GM12874 (cell line): ENCODE measurements around the gene RAPGEF4.

Experiments used
- CTCF ChIP-seq: IDR thresholded peaks from 2 replicates; pipeline ENCODE4 v1.5.1; 2011; ENCODE audit warnings: low read depth, mild to moderate bottlenecking, control low read depth, low read length, moderate library complexity; ENCODE audit not compliant: insufficient read depth

The RAPGEF4 gene

GRCh38 chr2:173095356-173095755 is 359.7 kb downstream of the RAPGEF4 start:
- TF ChIP-seq CTCF = no peak

DNA sequence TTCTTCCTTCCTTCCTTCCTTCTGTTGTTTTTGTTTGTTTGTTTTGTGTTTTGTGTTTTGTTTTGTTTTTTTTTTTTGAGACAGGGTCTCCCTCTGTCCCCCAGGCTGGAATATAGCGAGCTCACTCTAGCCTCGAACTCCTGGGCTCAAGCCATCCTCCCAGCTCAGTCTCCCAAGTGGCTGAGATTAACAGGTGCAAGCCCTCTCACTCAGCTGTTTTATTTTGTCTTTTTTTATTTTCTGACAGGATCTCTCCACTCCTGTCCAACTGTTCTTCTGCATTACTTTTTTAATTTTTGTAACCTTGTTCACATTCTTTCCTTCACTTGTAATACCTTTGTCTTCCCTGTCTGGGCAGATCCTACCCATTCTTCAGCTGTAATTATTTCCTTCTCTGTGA is 363.6 kb downstream of the RAPGEF4 start:
- TF ChIP-seq CTCF = no peak

DNA sequence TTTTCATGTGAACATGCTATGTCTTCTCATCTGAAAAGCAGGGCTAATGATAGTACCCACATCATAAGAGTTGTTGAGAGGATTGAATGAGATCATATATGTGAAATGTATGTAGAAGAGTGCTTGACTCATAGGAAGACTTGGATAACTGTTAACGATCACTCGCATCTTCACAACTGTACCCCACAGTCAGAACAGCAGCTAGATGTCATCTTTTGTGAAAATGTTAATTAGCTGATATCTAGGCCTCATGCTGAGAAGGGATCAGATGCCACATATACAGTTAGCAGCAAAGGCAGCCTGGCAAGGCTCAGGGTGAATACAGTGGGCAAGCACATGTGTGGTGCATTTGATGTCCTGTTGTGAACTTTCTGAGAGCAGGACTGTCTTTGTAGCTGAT is 364.2 kb downstream of the RAPGEF4 start:
- no peak for TF ChIP-seq CTCF

DNA sequence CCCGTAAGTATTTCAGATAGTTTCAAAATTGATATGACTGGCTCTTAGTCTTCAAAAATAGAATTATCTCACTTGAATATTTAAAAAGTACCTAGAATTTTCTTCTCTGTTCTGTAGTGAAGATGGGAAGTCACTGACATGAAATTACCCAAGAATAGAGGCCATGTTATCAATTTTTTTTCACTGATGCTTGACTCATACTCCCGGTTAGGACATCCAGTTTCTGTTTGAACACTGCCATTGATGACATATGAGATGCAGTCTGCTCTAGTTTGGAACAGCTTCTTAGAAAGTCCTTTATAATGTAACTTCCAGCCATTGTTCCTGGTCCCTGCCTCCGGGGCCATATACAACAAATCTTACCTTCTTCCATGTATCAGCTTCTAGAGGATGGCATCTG is 366.0 kb downstream of the RAPGEF4 start:
- TF ChIP-seq CTCF = no peak
